Stimulated activated naive CD8-positive, alpha-beta T cell treated with anti-CD3 and anti-CD28 coated beads, Interleukin-15, Interleukin-2, amounts not matched to agents 100 ng/mL and 50 ng/mL, for 24 hours (primary cell): ENCODE results near the gene KLRF2.

ENCODE experiments used
- H3K27ac Mint-ChIP-seq: one replicate; pipeline ENCODE4 v1.8.0; 2021; ENCODE audit warnings: mild to moderate bottlenecking, mixed read lengths
- H3K27me3 Mint-ChIP-seq: one replicate; pipeline ENCODE4 v1.8.0; 2021; ENCODE audit warnings: mixed read lengths
- H3K36me3 Mint-ChIP-seq: one replicate; pipeline ENCODE4 v1.8.0; 2021; ENCODE audit warnings: low read depth, mixed read lengths
- H3K4me1 Mint-ChIP-seq: one replicate; pipeline ENCODE4 v1.8.0; 2021; ENCODE audit warnings: low read depth, mixed read lengths
- H3K4me3 Mint-ChIP-seq: one replicate; pipeline ENCODE4 v1.8.0; 2021; ENCODE audit warnings: mild to moderate bottlenecking, mixed read lengths
- H3K9me3 Mint-ChIP-seq: one replicate; pipeline ENCODE4 v1.8.0; 2021; ENCODE audit warnings: mixed read lengths

The KLRF2 gene

GRCh38 chr12:9908350-9908749 lies 27.1 kb downstream of the KLRF2 start:
- Mint-ChIP-seq H3K4me3 (no peak overlapping the region), H3K4me1 (peaks cover 32% of the 10 kb centered on the region), H3K27me3 (no peaks in the 10 kb centered on the region), H3K9me3 (peaks cover 47% of the 10 kb centered on the region), H3K36me3 (peaks cover 20% of the 10 kb centered on the region), H3K27ac (no peak overlapping the region)

- H3K9me3 Mint-ChIP-seq: peaks cover 35% of the 10 kb centered on the region
- no peaks in the 10 kb centered on the region for H3K27me3 Mint-ChIP-seq
- no peak overlapping the region for H3K4me3 Mint-ChIP-seq
- H3K36me3 Mint-ChIP-seq: peaks cover 20% of the 10 kb centered on the region
- H3K4me1 Mint-ChIP-seq: peaks cover 32% of the 10 kb centered on the region
- H3K27ac Mint-ChIP-seq: no peak overlapping the region
Measured at GRCh38 chr12:9909724-9910123, 28.4 kb downstream of the KLRF2 start.

GRCh38 chr12:9910716-9911421 lies 29.6 kb downstream of the KLRF2 start:
- Mint-ChIP-seq H3K4me1 (peaks cover 28% of the 10 kb centered on the region), H3K4me3 (no peak overlapping the region), H3K27me3 (no peaks in the 10 kb centered on the region), H3K27ac (no peak overlapping the region), H3K9me3 (peaks cover 35% of the 10 kb centered on the region), H3K36me3 (peaks cover 20% of the 10 kb centered on the region)

DNA sequence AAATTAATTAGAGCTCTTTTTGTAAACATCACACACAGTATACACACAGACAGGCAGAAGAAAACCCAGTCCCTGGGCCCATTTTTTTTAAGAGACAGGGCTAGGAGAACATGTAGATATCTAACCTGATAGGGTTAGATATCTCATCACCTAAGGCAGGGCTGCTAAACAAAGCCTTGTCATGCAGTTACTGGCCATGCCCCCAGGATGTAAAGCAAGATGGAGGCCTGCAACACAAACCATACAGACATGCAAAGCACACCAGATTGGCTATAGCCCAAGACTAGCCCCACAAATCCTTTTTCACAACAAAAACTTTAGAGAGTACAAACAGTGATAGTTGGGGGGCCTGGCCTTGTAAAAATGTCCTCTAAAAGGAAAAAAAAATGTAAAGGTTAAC lies 30.4 kb downstream of the KLRF2 start:
- H3K36me3 Mint-ChIP-seq: peaks cover 20% of the 10 kb centered on the region
- no peak overlapping the region for H3K27ac Mint-ChIP-seq
- no peak overlapping the region for H3K4me3 Mint-ChIP-seq
- peaks cover 32% of the 10 kb centered on the region for H3K9me3 Mint-ChIP-seq
- H3K4me1 Mint-ChIP-seq: peaks cover 20% of the 10 kb centered on the region
- no peaks in the 10 kb centered on the region for H3K27me3 Mint-ChIP-seq

GRCh38 chr12:9919443-9919842 lies 38.2 kb downstream of the KLRF2 start:
- Mint-ChIP-seq H3K4me3 (no peak overlapping the region), H3K27me3 (no peaks in the 10 kb centered on the region)

GRCh38 chr12:9920451-9920850 lies 39.2 kb downstream of the KLRF2 start:
- H3K27me3 Mint-ChIP-seq: no peaks in the 10 kb centered on the region
- H3K4me1 Mint-ChIP-seq: peaks cover 16% of the 10 kb centered on the region
- no peak overlapping the region for H3K27ac Mint-ChIP-seq
- H3K4me3 Mint-ChIP-seq: no peak overlapping the region
- H3K9me3 Mint-ChIP-seq: no peaks in the 10 kb centered on the region
- H3K36me3 Mint-ChIP-seq: no peaks in the 10 kb centered on the region

More at GRCh38 chr12:9919443-9919842, 38.2 kb downstream of the KLRF2 start:
- Mint-ChIP-seq H3K36me3 (no peaks in the 10 kb centered on the region), H3K4me1 (peaks cover 14% of the 10 kb centered on the region), H3K9me3 (no peaks in the 10 kb centered on the region), H3K27ac (no peak overlapping the region)

- Mint-ChIP-seq H3K36me3 (no peaks in the 10 kb centered on the region), H3K4me1 (peaks cover 21% of the 10 kb centered on the region), H3K27me3 (peaks cover under 1% of the 10 kb centered on the region), H3K4me3 (no peak overlapping the region), H3K27ac (no peak overlapping the region), H3K9me3 (no peaks in the 10 kb centered on the region)
Measured at GRCh38 chr12:9922429-9922828, 41.1 kb downstream of the KLRF2 start.

GRCh38 chr12:9925705-9926393 lies 44.6 kb downstream of the KLRF2 start:
- Mint-ChIP-seq H3K27me3 (peaks cover 5% of the 10 kb centered on the region), H3K4me1 (peaks cover 21% of the 10 kb centered on the region), H3K4me3 (peak overlapping the region; percentile 70), H3K36me3 (no peaks in the 10 kb centered on the region), H3K9me3 (no peaks in the 10 kb centered on the region), H3K27ac (no peak overlapping the region)

DNA sequence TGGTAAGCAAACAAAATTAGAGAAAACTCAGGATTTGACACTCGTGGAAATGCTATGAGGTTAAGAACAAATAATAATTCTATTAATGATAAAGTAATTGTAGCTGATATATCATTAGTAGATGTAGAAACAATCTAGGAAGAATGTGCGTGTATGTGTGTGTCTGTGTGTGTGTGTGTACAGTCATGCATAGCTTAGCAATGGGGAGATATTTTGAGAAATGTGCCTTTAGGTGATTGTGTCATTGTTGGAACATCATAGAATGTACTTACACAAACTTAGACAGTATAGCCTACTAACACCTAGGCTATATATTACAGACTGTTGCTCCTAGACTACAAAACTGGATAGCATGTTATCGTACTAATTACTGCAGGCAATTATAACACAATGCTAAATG lies 45.6 kb downstream of the KLRF2 start:
- Mint-ChIP-seq H3K4me3 (no peak overlapping the region), H3K36me3 (no peaks in the 10 kb centered on the region), H3K27ac (no peak overlapping the region), H3K9me3 (no peaks in the 10 kb centered on the region), H3K27me3 (peaks cover 5% of the 10 kb centered on the region), H3K4me1 (peaks cover 21% of the 10 kb centered on the region)

DNA sequence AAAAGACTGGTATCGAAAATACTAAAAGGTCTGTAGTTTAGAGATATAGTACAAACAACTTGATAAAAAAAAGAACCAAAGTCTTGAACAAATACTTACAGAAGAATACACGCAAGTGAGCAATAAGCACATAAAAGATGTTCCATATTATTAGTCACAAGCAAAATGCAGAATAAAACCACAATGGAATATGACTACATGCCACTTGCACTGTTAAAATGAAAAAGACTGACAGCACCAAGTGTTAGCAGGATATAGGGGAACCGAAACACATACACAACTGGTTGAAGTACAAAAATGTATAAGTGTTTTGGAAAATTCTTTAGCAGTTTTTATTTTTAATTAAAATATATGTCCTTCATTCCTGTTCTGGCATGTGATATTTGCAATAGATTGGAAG lies 47.3 kb downstream of the KLRF2 start:
- H3K36me3 Mint-ChIP-seq: no peaks in the 10 kb centered on the region
- H3K27me3 Mint-ChIP-seq: peaks cover 5% of the 10 kb centered on the region
- peaks cover 10% of the 10 kb centered on the region for H3K4me1 Mint-ChIP-seq
- H3K27ac Mint-ChIP-seq: no peak overlapping the region
- no peak overlapping the region for H3K4me3 Mint-ChIP-seq
- H3K9me3 Mint-ChIP-seq: no peaks in the 10 kb centered on the region

- no peaks in the 10 kb centered on the region for H3K9me3 Mint-ChIP-seq
- H3K4me3 Mint-ChIP-seq: no peak overlapping the region
- no peaks in the 10 kb centered on the region for H3K36me3 Mint-ChIP-seq
- H3K27ac Mint-ChIP-seq: no peak overlapping the region
- peaks cover 3% of the 10 kb centered on the region for H3K4me1 Mint-ChIP-seq
- peaks cover 5% of the 10 kb centered on the region for H3K27me3 Mint-ChIP-seq
Measured at GRCh38 chr12:9931245-9931644, 50.0 kb downstream of the KLRF2 start.

DNA sequence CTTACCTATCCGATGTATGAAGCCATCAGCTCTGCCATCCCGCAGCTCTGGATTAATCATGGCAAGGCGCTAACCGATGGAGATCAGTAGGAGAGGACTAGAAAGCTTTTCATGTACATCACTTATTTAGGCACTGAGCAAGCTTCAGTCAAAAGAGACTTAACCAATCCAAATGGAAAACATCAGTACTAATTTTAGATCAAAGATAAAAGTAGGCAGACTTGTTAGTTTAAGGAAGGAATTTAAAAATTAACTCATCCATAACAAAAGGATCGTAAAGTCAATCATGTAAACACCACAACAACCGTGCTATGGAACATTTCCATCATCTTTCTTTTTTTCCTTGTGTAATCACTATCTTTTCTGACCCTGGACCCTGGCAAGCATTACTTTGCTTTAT lies 51.0 kb downstream of the KLRF2 start, which contains the start of gene CLEC2A:
TSS of gene CLEC2A (minus strand) at position 101 of the 400 bp plus-strand sequence. CDS start at position 60, 41 bp downstream.
- H3K4me3 Mint-ChIP-seq: no peak within 1 kb of the TSS
- peaks cover 5% of the 10 kb centered on the region for H3K27me3 Mint-ChIP-seq
- H3K9me3 Mint-ChIP-seq: no peaks in the 10 kb centered on the region
- H3K4me1 Mint-ChIP-seq: peaks cover 3% of the 10 kb centered on the region
- H3K36me3 Mint-ChIP-seq: no peaks in the 10 kb centered on the region
- H3K27ac Mint-ChIP-seq: no peak within 1 kb of the TSS

DNA sequence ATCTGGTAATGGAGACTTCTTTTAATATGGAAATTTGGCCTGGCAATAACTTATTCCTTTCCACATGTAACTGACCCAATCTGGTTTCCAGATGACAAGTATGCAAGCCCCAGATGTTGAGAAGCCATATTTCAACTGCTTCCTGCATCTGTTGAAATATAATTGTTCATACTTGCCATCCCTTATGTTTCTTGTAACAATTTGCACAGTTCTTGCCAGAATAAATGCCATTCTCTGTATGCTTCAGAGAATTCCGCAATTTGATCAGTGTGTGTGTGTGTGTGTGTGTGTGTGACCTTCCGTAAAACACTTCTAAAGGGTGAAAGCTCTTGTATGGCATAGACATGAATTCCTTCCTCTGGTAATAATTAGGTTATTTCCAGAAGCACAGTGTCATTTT lies 52.7 kb downstream of the KLRF2 start:
- no peaks in the 10 kb centered on the region for H3K27me3 Mint-ChIP-seq
- no peak overlapping the region for H3K4me3 Mint-ChIP-seq
- no peaks in the 10 kb centered on the region for H3K9me3 Mint-ChIP-seq
- no peaks in the 10 kb centered on the region for H3K36me3 Mint-ChIP-seq
- no peak overlapping the region for H3K27ac Mint-ChIP-seq
- H3K4me1 Mint-ChIP-seq: no peaks in the 10 kb centered on the region

- H3K9me3 Mint-ChIP-seq: no peaks in the 10 kb centered on the region
- H3K4me1 Mint-ChIP-seq: no peaks in the 10 kb centered on the region
- H3K36me3 Mint-ChIP-seq: no peaks in the 10 kb centered on the region
- H3K27me3 Mint-ChIP-seq: no peaks in the 10 kb centered on the region
- H3K27ac Mint-ChIP-seq: no peak overlapping the region
- H3K4me3 Mint-ChIP-seq: no peak overlapping the region
Measured at GRCh38 chr12:9935026-9935425, 53.7 kb downstream of the KLRF2 start.

DNA sequence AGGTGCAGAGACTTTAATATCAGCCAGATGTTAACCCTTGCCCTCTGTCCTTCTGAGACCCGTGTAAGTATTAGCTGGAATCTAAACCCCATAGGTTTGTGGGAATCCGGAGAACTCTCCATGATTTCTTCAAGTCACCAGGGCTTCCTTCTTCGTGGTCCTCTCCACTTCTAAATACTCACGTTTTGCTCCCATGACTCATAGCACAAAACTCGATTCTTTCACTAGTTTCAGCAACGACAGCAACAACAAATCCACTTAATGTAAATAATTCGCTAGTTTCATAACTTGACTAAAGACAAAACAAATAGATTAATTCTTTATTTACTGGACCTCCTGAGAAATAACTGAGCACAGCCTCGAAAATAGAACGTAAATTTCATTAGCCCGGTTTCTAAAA lies 55.3 kb downstream of the KLRF2 start:
- no peaks in the 10 kb centered on the region for H3K27me3 Mint-ChIP-seq
- H3K36me3 Mint-ChIP-seq: no peaks in the 10 kb centered on the region
- H3K4me3 Mint-ChIP-seq: no peak overlapping the region
- H3K9me3 Mint-ChIP-seq: no peaks in the 10 kb centered on the region
- no peak overlapping the region for H3K27ac Mint-ChIP-seq
- H3K4me1 Mint-ChIP-seq: no peaks in the 10 kb centered on the region
